Measurements from ENCODE around the gene NELL1. TPM values are rescaled to one million over a fixed set of nuclear protein-coding genes. Genes with fewer than 3 reads are reported as not detected.

The NELL1 gene
- total RNA-seq, 2 donors from 2014 or later, result 1.8 to 10.3 TPM

- intact Hi-C loops (cut with DNase I), result no loop called here
- TF ChIP-seq POLR2AphosphoS5 (IDR thresholded peaks at IDR 0.05), result no peak
- H3K9me3 ChIP-seq, result no peaks in the 10 kb centered on the region
Observed at GRCh38 chr11:20865161-20865560, 195.8 kb downstream of the NELL1 start.

GRCh38 chr11:20869123-20869522, 199.7 kb downstream of the NELL1 start:
- H3K36me3 ChIP-seq, result no peaks in the 10 kb centered on the region
- TF ChIP-seq, protein P1, sequence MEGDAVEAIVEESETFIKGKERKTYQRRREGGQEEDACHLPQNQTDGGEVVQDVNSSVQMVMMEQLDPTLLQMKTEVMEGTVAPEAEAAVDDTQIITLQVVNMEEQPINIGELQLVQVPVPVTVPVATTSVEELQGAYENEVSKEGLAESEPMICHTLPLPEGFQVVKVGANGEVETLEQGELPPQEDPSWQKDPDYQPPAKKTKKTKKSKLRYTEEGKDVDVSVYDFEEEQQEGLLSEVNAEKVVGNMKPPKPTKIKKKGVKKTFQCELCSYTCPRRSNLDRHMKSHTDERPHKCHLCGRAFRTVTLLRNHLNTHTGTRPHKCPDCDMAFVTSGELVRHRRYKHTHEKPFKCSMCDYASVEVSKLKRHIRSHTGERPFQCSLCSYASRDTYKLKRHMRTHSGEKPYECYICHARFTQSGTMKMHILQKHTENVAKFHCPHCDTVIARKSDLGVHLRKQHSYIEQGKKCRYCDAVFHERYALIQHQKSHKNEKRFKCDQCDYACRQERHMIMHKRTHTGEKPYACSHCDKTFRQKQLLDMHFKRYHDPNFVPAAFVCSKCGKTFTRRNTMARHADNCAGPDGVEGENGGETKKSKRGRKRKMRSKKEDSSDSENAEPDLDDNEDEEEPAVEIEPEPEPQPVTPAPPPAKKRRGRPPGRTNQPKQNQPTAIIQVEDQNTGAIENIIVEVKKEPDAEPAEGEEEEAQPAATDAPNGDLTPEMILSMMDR (IDR thresholded peaks at IDR 0.05), result no peak
- TF ChIP-seq POLR2A (IDR thresholded peaks at IDR 0.05) (no peak), POLR2AphosphoS5 (IDR thresholded peaks at IDR 0.05) (no peak)
- no peaks in the 10 kb centered on the region for H3K4me1 ChIP-seq (replicated peaks)
- no peaks in the 10 kb centered on the region for H3K9me3 ChIP-seq
- no peaks in the 10 kb centered on the region for H3K27me3 ChIP-seq (replicated peaks; ENCODE audit: insufficient read depth)
- intact Hi-C loops (cut with DNase I), result no loop called here
- no peak overlapping the region for H3K4me3 ChIP-seq
- H3K27ac ChIP-seq, result no peak overlapping the region
- no peak for DNase-seq (ENCODE audit: low spot score)

More at GRCh38 chr11:20865161-20865560, 195.8 kb downstream of the NELL1 start:
- no peak for DNase-seq (ENCODE audit: low spot score)
- H3K4me3 ChIP-seq, result no peak overlapping the region
- H3K4me1 ChIP-seq (replicated peaks), result no peaks in the 10 kb centered on the region
- H3K27me3 ChIP-seq (replicated peaks; ENCODE audit: insufficient read depth), result no peaks in the 10 kb centered on the region
- no peaks in the 10 kb centered on the region for H3K36me3 ChIP-seq
- no peak overlapping the region for H3K27ac ChIP-seq
- WGBS, result 77% methylated on average over 4 of the region's 4 CpGs

- H3K4me1 ChIP-seq (replicated peaks), result no peaks in the 10 kb centered on the region
- H3K4me3 ChIP-seq, result no peak overlapping the region
- no peaks in the 10 kb centered on the region for H3K27me3 ChIP-seq (replicated peaks; ENCODE audit: insufficient read depth)
- no peaks in the 10 kb centered on the region for H3K36me3 ChIP-seq
- H3K27ac ChIP-seq, result no peak overlapping the region
- intact Hi-C loops (cut with DNase I), result no loop called here
- WGBS, result 16% methylated on average over 3 of the region's 3 CpGs
- no peaks in the 10 kb centered on the region for H3K9me3 ChIP-seq
- TF ChIP-seq POLR2A (IDR thresholded peaks at IDR 0.05), result no peak
- TF ChIP-seq, protein P1 (IDR thresholded peaks at IDR 0.05), result peak in 1 of 4 experiments; percentile 30
- DNase-seq (ENCODE audit: low spot score), result peak; percentile 24
Observed at GRCh38 chr11:20873054-20873453, 203.7 kb downstream of the NELL1 start.

DNA sequence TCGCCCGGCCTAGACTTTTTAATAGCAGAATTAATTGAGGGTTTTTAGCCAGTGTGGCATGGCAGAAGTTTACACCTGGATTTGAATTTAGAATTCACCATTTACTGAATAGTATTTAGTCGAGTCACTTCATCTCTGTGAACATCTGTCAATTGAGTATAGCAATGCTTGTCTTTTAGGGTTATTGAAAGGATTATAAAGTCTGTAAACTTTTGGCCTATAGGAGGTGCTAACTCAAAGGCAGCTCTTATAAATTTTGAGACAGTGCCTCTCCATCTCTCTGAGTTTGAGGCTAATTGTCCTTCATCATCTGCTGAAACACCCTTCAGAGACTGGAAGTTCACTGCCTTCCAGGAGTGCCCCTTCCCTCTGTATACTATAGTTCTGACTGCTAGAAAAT, 205.0 kb downstream of the NELL1 start:
- Histone ChIP-seq H3K9me3 (no peaks in the 10 kb centered on the region), H3K36me3 (no peaks in the 10 kb centered on the region), H3K4me1 (replicated peaks) (no peaks in the 10 kb centered on the region), H3K4me3 (no peak overlapping the region), H3K27ac (no peak overlapping the region), H3K27me3 (replicated peaks; ENCODE audit: insufficient read depth) (no peaks in the 10 kb centered on the region)
- intact Hi-C loops (cut with DNase I), result no loop called here
- 94% methylated on average over 3 of the region's 3 CpGs for whole genome bisulfite sequencing
- DNase-seq (ENCODE audit: low spot score), result no peak
- TF ChIP-seq POLR2A (IDR thresholded peaks at IDR 0.05) (no peak), POLR2AphosphoS5 (IDR thresholded peaks at IDR 0.05) (no peak)
- TF ChIP-seq, protein P1 (IDR thresholded peaks at IDR 0.05), result no peak

DNA sequence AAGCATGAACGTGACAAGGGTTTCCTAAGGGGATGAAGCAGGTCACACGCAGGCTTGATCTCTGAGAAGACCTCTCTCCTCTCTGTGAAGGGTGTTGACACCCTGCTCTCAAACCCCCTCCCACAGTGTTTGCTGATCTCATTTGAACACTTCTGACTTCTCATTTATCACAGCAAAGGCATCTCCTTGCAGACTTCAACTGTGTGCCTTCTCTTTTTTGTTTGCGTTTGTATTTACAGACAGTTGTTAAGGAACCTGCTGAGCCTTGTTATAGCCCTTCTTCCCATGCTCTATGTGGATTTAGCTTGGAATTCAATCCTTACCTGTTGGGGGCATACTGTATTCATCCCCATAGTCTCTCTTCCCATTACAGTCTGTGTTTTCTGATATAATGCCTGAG, 206.5 kb downstream of the NELL1 start:
- 51% methylated on average over 3 of the region's 3 CpGs for WGBS

More for the DNA sequence above, 206.5 kb downstream of the NELL1 start:
- no peak for DNase-seq (ENCODE audit: low spot score)
- no peaks in the 10 kb centered on the region for H3K27me3 ChIP-seq (replicated peaks; ENCODE audit: insufficient read depth)
- H3K9me3 ChIP-seq, result no peaks in the 10 kb centered on the region
- no peaks in the 10 kb centered on the region for H3K4me1 ChIP-seq (replicated peaks)
- H3K4me3 ChIP-seq, result no peak overlapping the region
- TF ChIP-seq, protein P1 (IDR thresholded peaks at IDR 0.05), result no peak
- TF ChIP-seq POLR2AphosphoS5 (IDR thresholded peaks at IDR 0.05) (no peak), POLR2A (IDR thresholded peaks at IDR 0.05) (no peak)
- no peak overlapping the region for H3K27ac ChIP-seq
- H3K36me3 ChIP-seq, result no peaks in the 10 kb centered on the region
- intact Hi-C loops (cut with DNase I), result no loop called here

Measured in prostate gland (tissue), 2 donors.